ENCODE results near the gene TPST2. TPM values are rescaled to one million over a fixed set of nuclear protein-coding genes. Genes with fewer than 3 reads are reported as not detected.

TPST2 gene
- total and polyA plus RNA-seq, 12 donors = 15.7 to 167 (median 57.0) TPM

- Histone ChIP-seq H3K27ac (no peak overlapping the region), H3K36me3 (replicated peaks in 1 of 2) (peaks cover 0 to 40% of the 10 kb centered on the region in 2 donors), H3K9me3 (replicated peaks in 1 of 3) (no peaks in the 10 kb centered on the region), H3K27me3 (no peaks in the 10 kb centered on the region), H3K4me3 (no peak overlapping the region), H3K4me1 (replicated peaks in 1 of 2) (no peaks in the 10 kb centered on the region)
- TF ChIP-seq CTCF (IDR thresholded peaks at IDR 0.05) = no peak
- no peak for TF ChIP-seq POLR2A (IDR thresholded peaks at IDR 0.05)
- DNase-seq = no peak
- WGBS, 4 donors = 92 to 99% (median 94%) methylated on average over 7 to 12 of the region's 12 CpGs
- intact Hi-C loops (cut with DNase I) = no loop called here
Observed at GRCh38 chr22:26536056-26536761, 53.7 kb downstream of the TPST2 start.

- 90 to 97% (median 96%) methylated on average over 3 of the region's 3 CpGs for WGBS, 4 donors
- Histone ChIP-seq H3K4me1 (replicated peaks in 1 of 2) (no peaks in the 10 kb centered on the region), H3K4me3 (no peak overlapping the region), H3K27me3 (no peaks in the 10 kb centered on the region), H3K36me3 (replicated peaks in 1 of 2) (peaks cover 0 to 40% of the 10 kb centered on the region in 2 donors), H3K9me3 (replicated peaks in 1 of 3) (no peaks in the 10 kb centered on the region), H3K27ac (peak overlapping the region in 1 of 5 donors; percentile 60)
- TF ChIP-seq POLR2A (IDR thresholded peaks at IDR 0.05) (no peak), CTCF (IDR thresholded peaks at IDR 0.05) (no peak)
- intact Hi-C loops (cut with DNase I) = no loop called here
- no peak for DNase-seq
Observed at GRCh38 chr22:26535603-26535908, 54.4 kb downstream of the TPST2 start.

GRCh38 chr22:26534874-26535602 is 54.9 kb downstream of the TPST2 start:
- Histone ChIP-seq H3K27ac (peak overlapping the region in 1 of 5 donors; percentile 60), H3K36me3 (replicated peaks in 1 of 2) (peaks cover 0 to 36% of the 10 kb centered on the region in 2 donors), H3K9me3 (replicated peaks in 1 of 3) (no peaks in the 10 kb centered on the region), H3K27me3 (no peaks in the 10 kb centered on the region), H3K4me1 (replicated peaks in 1 of 2) (no peaks in the 10 kb centered on the region), H3K4me3 (no peak overlapping the region)
- DNase-seq = no peak
- no peak for TF ChIP-seq POLR2A (IDR thresholded peaks at IDR 0.05)
- TF ChIP-seq CTCF (IDR thresholded peaks at IDR 0.05) = no peak
- WGBS, 4 donors = 68 to 78% (median 73%) methylated on average over 13 of the region's 13 CpGs
- intact Hi-C loops (cut with DNase I) = no loop called here

GRCh38 chr22:26534171-26534855 is 55.6 kb downstream of the TPST2 start:
- H3K27me3 ChIP-seq = no peaks in the 10 kb centered on the region
- TF ChIP-seq POLR2A (IDR thresholded peaks at IDR 0.05) (no peak), CTCF (IDR thresholded peaks at IDR 0.05) (no peak)
- intact Hi-C loops (cut with DNase I) = no loop called here
- DNase-seq = no peak
- no peak overlapping the region for H3K4me3 ChIP-seq
- H3K9me3 ChIP-seq (replicated peaks in 1 of 3) = no peaks in the 10 kb centered on the region
- H3K36me3 ChIP-seq (replicated peaks in 1 of 2) = peaks cover 0 to 28% of the 10 kb centered on the region in 2 donors
- WGBS, 4 donors = 82 to 95% (median 86%) methylated on average over 7 of the region's 7 CpGs
- no peak overlapping the region for H3K27ac ChIP-seq
- no peaks in the 10 kb centered on the region for H3K4me1 ChIP-seq (replicated peaks in 1 of 2)

Data from adrenal gland (tissue), 12 donors.